ENCODE results near the gene KRTAP19-6.

Gene KRTAP19-6

DNA sequence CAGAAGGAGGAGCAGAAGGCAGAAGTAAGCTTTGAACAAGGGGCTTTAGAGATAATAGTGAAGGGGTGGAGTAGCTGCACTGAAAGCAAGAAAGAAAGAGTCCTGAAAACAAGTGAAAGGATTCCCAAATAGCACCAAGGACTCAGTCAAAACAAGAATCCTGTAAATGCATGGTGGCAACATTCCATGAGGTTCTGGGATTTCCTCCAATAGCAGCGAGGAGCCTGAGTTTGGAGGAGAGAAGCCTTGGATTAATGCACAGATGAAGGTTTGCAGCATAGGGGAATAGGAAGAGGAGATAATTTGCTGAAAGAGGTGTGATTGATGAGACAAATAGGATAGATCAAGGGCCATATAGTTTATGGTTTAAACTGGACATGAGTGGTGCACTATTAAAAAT is 37.7 kb upstream of the KRTAP19-6 start:
- CTCF ChIA-PET: no interaction called here
- Histone ChIP-seq H3K4me3 (ENCODE audit: low read depth, low read length) (no peak overlapping the region), H3K4me1 (ENCODE audit: control insufficient read depth, insufficient read depth, low read length) (no peaks in the 10 kb centered on the region), H3K27ac (ENCODE audit: extremely low read depth, low read depth, low read length) (no peak overlapping the region), H3K36me3 (ENCODE audit: control insufficient read depth in 2 of 2, insufficient read depth in 1 of 2, low read length in 2 of 2) (no peaks in the 10 kb centered on the region), H3K9me3 (ENCODE audit: control insufficient read depth, insufficient read depth, low read depth, low read length) (no peaks in the 10 kb centered on the region)
- TF ChIP-seq ZBTB21 (tag by site-specific recombination; IDR thresholded peaks at IDR 0.05): no peak
- POLR2A ChIA-PET: no interaction called here

GRCh38 chr21:30577766-30578165 is 36.1 kb upstream of the KRTAP19-6 start:
- no peak for TF ChIP-seq PRDM4 (tag by site-specific recombination; IDR thresholded peaks at IDR 0.05)
- TF ChIP-seq, protein P1, sequence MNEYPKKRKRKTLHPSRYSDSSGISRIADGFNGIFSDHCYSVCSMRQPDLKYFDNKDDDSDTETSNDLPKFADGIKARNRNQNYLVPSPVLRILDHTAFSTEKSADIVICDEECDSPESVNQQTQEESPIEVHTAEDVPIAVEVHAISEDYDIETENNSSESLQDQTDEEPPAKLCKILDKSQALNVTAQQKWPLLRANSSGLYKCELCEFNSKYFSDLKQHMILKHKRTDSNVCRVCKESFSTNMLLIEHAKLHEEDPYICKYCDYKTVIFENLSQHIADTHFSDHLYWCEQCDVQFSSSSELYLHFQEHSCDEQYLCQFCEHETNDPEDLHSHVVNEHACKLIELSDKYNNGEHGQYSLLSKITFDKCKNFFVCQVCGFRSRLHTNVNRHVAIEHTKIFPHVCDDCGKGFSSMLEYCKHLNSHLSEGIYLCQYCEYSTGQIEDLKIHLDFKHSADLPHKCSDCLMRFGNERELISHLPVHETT (tag by site-specific recombination; IDR thresholded peaks at IDR 0.05): no peak
- TF ChIP-seq ZNF140 (tag by site-specific recombination; IDR thresholded peaks at IDR 0.05): no peak
- TF ChIP-seq SALL2 (tag by site-specific recombination; IDR thresholded peaks at IDR 0.05; ENCODE audit: borderline replicate concordance): no peak
- no peak for TF ChIP-seq TRIM28 (IDR thresholded peaks at IDR 0.05; ENCODE audit: borderline replicate concordance, low read length)
- TF ChIP-seq ZNF658 (tag by site-specific recombination; IDR thresholded peaks at IDR 0.05): no peak
- TF ChIP-seq ZNF214 (tag by site-specific recombination; IDR thresholded peaks at IDR 0.05; ENCODE audit: borderline replicate concordance): no peak
- TF ChIP-seq, protein P2, sequence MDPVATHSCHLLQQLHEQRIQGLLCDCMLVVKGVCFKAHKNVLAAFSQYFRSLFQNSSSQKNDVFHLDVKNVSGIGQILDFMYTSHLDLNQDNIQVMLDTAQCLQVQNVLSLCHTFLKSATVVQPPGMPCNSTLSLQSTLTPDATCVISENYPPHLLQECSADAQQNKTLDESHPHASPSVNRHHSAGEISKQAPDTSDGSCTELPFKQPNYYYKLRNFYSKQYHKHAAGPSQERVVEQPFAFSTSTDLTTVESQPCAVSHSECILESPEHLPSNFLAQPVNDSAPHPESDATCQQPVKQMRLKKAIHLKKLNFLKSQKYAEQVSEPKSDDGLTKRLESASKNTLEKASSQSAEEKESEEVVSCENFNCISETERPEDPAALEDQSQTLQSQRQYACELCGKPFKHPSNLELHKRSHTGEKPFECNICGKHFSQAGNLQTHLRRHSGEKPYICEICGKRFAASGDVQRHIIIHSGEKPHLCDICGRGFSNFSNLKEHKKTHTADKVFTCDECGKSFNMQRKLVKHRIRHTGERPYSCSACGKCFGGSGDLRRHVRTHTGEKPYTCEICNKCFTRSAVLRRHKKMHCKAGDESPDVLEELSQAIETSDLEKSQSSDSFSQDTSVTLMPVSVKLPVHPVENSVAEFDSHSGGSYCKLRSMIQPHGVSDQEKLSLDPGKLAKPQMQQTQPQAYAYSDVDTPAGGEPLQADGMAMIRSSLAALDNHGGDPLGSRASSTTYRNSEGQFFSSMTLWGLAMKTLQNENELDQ (tag by site-specific recombination; IDR thresholded peaks at IDR 0.05; ENCODE audit: low read depth): no peak
- no peak for TF ChIP-seq ZNF155 (tag by site-specific recombination; IDR thresholded peaks at IDR 0.05)
- no peak for TF ChIP-seq PRDM2 (tag by site-specific recombination; IDR thresholded peaks at IDR 0.05; ENCODE audit: borderline replicate concordance)
- TF ChIP-seq ZNF211 (tag by site-specific recombination; IDR thresholded peaks at IDR 0.05; ENCODE audit: low read depth): no peak
- TF ChIP-seq ZNF518A (tag by site-specific recombination; conservative IDR thresholded peaks at IDR 0.05; ENCODE audit: low read depth): no peak
- no peak for TF ChIP-seq ZNF248 (tag by site-specific recombination; IDR thresholded peaks at IDR 0.05)
- TF ChIP-seq SCRT2 (tag by site-specific recombination; IDR thresholded peaks at IDR 0.05): no peak
- no peak for TF ChIP-seq WT1 (tag by site-specific recombination; IDR thresholded peaks at IDR 0.05)
- CTCF ChIA-PET: interaction anchor here (0.6 kb wide), 1 partner anchor 111 kb away, joined by 3 read pairs; no protein-coding TSS in a partner anchor
- H3K9me3 ChIP-seq (ENCODE audit: control insufficient read depth, insufficient read depth, low read depth, low read length): no peaks in the 10 kb centered on the region
- no peaks in the 10 kb centered on the region for H3K36me3 ChIP-seq (ENCODE audit: control insufficient read depth in 2 of 2, insufficient read depth in 1 of 2, low read length in 2 of 2)
- H3K4me1 ChIP-seq (ENCODE audit: control insufficient read depth, insufficient read depth, low read length): no peaks in the 10 kb centered on the region
- POLR2A ChIA-PET: no interaction called here
- no peak overlapping the region for H3K4me3 ChIP-seq (ENCODE audit: low read depth, low read length)
- H3K27ac ChIP-seq (ENCODE audit: extremely low read depth, low read depth, low read length): no peak overlapping the region

Data from HEK293 (cell line).